GM21381 (cell line): ENCODE results near the gene KRCC1.

Experiments used
- ATAC-seq: cut with Tn5 transposase; IDR thresholded peaks from one replicate; pipeline ENCODE4 v1.9.1; 2021; ENCODE audit warnings: mild to moderate bottlenecking, moderate library complexity; ENCODE audit not compliant: unreplicated experiment

KRCC1 gene

DNA sequence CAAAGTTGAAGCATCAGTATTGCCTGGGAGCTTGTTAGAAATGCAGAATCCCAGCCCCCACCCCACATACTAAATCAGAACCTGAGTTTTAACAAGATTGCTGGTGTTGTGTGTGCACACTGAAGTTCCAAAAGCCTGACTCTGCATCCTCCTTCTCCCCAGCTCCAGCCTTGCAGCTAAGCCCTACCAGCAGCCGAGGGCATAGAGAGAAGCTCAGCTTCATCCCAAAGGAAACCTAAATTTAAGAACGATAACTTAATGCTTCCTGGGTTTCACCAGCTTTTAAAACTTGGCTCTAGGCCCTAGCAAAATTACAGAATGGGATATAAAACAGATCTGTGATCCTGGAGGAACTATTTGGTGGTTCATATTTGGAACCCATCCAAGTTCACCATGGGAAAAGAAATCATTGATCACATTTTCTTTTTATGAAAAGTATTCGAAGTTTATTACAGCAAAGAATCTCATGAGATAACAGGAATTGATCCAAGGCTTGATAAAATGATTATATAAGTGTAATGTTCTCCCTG lies 23.1 kb upstream of the KRCC1 start:
- ATAC-seq: no peak

- no peak for ATAC-seq
Observed at GRCh38 chr2:88077080-88077479, 21.5 kb upstream of the KRCC1 start.

- ATAC-seq: no peak
Observed at GRCh38 chr2:88074854-88075292, 19.3 kb upstream of the KRCC1 start.

DNA sequence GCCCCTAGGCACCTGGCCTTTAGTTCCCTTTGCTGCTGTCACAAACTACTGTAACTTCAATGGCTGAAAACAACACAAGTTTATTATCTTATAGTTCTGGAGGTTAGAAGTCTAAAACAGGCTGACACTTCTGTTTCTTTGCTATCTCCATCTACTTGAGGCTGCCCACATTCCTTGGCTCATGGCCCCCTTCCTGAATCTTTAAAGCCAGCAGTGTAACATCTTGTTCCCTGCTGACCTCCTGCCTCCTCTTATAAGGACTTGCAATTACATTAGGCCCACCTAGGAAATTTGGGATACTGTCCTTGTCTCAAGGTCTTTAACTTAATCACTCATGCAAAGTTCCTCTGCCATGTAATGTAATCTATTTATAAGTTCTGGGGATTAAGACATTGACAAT lies 18.6 kb upstream of the KRCC1 start:
- no peak for ATAC-seq

DNA sequence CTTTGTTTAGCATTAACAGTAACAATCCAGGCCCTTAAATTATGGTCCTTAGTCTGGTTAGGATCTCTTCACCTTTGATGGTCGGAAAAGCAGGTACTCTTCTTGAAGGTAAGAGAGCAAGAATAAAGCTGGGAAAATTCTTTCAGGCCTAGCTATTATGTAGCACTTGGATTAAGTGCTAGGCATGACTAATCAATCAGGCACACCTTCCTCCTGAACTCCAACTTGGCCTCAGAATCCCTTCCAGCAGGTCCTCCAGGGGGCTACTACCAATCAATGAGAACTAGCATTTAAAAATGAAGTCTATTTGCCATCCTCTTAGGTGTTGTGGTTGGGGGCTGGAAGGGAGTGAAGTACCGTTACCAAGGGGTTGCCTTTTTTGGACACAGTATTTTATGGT lies 15.8 kb upstream of the KRCC1 start:
- no peak for ATAC-seq

DNA sequence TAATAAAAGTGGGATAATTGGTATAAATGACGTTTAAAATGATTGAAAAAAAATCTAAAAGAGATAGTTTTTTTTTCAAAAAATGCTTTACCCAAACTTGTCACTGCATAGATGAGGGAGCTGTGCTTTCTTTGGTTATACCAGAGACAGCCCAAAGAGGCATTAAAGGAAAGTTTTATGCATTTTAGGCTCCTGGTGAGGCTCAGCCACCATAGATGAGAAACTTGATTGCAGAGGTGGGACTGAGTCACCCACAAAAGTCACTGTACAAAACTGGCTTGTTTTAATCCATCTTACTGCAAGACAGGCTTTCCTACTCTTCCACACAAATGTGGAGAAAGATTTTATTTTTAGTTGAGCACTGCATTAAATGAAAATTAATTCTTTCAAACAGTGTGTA lies 14.5 kb upstream of the KRCC1 start:
- no peak for ATAC-seq

DNA sequence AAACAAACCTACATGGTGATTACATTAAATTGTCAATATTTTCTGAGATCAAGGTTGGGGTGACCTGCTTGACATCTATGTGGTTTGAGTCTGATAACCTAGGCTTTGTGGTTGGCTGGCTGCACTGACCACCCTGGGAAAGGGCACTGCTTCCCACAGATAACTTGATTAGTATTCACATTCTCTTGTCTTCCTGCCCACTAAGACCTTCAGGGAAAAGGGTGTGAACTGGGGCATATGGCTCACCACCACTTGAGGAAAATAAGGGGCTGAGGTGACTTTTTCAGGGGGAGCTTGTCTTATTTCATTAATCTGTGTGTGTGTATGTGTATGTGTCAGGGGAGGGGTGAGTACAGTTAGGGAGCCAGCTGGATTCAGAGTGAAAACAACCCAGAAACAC lies 13.5 kb upstream of the KRCC1 start:
- ATAC-seq: no peak

DNA sequence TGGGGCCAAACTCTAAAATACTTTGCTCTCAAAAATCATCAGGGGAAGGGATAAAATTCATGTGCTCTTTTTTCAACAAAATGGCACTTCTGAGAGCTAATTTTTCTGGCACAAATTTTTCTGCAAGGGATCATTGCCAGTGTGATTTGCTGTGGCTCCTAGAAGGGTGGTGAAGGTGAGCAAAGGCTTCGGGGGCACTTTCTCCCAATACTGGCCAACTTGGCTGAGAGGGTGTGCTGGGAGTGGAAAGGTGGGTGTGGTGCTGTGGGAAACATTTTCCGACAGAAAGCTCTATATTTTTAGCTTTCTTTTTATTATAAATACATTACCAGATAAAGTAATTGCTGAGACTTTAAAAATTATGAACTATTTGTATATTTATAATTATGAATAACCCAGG lies 12.5 kb upstream of the KRCC1 start:
- no peak for ATAC-seq

- no peak for ATAC-seq
Observed at GRCh38 chr2:88067598-88067997, 12.0 kb upstream of the KRCC1 start, which contains the start of gene SMYD1. SMYD1 (plus strand) TSS chr2:88067825; CDS start chr2:88067865, 40 bp downstream.

DNA sequence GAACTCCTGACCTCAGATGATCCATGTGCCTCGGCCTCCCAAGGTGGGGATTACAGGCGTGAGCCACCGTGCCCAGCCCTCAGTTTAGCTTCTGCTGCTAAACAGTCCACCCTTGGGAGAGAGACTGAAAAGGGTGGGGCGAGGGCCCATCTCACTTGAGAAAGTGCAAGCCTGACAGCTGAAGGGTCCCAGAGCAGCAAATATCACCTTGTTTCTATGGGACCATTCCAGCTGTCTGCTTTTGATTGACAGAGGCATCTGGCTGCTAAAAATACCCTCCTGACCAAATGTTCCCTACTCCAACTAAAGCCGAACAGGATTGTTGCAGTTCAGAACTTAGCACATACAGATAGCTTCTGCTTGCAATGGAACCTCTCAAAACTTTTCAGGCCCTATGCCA lies 11.6 kb upstream of the KRCC1 start:
- no peak for ATAC-seq

- ATAC-seq: no peak
Observed at GRCh38 chr2:88066543-88066942, 11.0 kb upstream of the KRCC1 start.

GRCh38 chr2:88061295-88061694 lies 5.7 kb upstream of the KRCC1 start:
- ATAC-seq: no peak

- ATAC-seq: no peak
Observed at GRCh38 chr2:88060907-88061275, 5.3 kb upstream of the KRCC1 start.

DNA sequence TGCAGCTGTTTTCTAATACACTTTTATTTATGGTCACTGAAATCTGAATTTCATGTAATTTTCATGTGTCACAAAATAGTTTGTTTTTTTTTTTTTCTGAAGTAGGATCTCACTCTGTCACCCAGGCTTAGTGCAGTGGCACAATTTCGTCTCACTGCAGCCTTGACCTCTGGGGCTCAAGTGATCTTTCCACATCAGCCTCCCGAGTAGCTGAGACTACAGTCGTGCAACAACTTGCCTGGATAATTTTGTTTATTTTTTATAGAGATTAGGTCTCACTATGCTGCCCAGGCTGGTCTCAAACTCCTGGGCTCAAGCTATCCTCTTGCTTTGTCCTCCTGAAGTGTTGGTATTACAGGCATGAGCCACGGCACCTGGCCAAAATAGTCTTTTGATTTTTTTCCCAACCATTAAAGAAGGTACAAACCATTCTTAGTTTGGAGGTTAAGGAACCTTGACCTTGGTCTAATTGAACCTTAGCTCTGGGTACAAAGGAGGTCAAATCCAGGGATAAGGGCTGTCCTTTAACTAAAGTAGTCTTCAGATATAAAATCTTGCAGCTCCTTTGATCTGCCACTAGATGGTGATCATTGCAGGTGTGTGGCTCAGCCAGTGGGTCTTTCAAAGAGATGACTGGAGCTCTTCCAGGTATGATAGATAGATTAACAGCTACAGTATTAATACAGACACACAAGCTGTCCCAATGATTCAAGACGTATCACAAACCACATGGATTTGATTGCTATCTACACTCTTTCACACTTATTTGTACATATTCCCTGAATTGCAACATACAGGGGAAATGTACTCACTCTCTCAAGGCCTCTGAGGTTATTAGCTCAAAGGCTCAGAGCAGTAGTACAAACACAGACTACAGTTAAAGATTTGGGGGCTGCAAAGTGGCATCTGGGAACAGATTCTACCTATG lies 4.7 kb upstream of the KRCC1 start:
- no peak for ATAC-seq

- no peak for ATAC-seq
Observed at GRCh38 chr2:88058191-88058590, 2.6 kb upstream of the KRCC1 start.

DNA sequence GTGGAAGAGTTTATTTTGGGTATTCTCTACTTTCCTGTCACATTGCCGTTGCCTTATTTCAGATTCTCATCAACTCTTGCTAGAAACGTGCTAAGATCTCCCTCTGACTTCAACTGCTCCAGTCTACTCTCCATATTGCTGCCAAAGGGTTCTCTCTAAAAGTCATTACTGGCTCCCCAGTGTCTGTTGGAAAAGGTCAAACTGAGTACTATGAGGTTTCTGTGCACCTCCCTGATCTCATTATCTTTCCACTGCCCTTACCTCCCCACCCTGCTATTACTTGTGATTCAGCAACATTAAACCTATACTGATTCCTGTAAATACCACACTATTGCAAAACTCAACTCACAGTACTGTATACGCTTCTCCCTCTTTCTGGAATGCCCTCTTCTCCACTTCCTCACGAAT lies 1.9 kb upstream of the KRCC1 start:
- no peak for ATAC-seq

DNA sequence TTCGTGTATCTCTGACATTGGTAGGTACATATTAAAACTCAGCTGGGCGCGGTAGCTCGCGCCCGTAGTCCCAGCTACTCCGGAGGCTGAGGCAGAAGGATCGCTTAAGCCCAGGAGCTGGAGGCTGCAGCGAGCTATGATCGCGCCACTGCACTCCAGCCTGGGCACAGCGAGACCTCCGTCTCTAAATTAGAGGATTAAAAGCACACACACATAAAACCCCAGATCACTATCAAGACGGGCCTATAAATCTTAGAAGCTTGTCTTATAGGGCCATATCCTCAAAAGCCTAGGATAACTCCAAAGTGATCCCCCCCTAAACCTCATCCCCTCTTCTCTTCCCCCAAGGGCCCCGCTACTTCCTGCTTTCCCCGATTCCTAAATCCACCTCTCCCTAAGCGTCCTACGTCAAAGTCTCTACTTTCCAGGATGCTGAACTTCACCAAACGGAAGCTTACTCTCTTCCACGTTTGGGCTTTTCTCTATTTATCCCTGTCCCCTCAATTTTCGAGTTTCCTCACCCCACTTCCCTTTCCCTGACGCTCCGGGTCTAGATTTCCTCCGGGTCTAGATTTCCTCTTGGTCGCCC lies 707 bp downstream of the KRCC1 start:
- ATAC-seq: no peak

DNA sequence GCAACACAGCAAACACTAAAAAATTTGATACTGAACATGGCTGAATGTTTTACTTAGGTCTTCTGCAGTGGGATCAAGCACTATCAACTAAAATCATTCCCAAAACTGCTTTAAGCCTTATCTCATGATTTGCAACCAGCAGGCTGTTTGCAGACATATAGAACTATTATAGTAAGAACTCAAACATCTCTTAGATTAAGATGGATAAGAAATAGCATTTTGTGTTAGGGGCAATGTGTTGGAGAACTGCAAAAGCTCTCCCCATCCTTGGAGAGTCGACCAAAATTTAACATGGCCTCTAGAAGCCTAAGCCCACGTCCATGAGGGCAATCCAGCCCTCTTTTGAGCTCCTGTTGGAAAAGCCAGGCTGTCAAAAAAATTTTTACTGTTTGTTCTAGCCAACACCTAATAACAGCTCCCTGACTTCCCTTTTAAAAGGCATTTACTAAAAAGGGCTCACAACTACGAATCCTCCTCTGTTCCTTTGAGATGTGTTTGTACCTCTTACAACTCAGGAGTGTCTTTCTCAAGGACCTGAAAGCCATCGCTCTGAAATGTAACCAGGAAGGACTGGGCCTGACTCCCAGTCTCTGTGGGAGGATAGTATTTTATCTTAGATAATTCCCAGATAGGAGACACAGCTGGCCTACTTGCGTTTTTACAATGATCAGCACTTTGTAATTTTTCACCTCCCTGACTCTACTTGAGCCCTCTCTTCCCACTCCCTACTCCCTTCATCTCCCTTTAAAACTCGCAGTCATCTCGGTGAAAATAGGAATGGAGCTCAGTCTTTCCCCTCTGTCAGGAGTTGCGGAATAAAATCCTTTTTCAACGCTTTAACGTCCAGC lies 1.4 kb downstream of the KRCC1 start:
- ATAC-seq: no peak

DNA sequence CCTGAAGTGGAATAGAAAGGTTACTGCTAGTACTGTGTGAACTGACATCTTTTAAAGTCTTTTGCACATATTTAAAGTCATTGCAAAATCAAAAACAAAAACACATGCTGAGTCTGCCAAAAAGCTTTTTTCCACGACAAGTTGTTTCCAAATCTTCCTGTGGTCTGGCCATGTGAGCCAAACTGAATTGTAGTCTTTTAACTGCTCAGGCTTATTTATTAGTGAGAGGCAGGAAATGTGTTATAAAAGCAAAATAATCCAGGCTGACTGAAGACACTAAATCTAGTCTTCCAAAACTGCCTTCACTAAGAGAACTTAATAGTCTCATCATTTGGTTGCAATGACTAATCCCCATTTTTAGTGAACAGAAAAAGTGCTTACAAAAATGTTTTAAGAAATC lies 2.3 kb downstream of the KRCC1 start:
- ATAC-seq: no peak

DNA sequence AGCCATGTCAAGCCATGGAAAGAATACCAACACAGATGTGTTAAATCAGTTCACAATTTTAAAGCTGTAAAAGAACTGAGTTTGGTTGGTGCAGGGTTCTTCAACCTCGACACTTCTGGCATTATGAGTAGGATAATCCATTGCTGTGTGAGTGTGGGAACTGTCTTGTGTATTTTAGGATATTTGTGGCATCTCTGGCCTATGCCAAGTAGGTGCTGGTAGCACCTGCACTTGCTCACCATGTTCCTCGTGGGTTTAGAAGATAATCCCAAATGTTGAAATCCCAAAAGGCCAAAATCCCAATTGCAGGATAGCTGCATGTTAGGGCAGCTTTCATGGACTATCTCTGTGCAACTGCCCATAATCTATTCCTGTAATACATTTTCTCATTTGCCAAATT lies 3.8 kb downstream of the KRCC1 start:
- ATAC-seq: no peak

DNA sequence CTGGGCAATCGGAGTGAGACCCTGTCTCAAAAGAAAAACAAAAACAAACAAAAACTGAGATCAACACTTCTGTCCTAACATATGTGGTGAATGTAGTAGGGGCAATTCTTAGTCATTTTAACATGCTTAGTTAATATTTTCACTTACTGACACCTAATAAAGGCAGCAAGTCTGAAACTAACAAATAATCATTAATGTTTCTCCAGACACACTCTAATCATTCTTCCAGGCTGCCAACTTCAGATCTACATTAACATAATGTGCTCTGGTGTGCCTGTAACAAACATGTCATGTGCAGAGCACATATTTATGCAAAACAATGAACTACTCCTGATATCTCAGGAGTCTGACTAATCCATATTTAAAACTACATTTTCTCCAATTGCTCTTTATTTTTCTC lies 6.0 kb downstream of the KRCC1 start:
- no peak for ATAC-seq
